ENCODE results near the gene HARBI1. TPM values are rescaled to one million over a fixed set of nuclear protein-coding genes. Genes with fewer than 3 reads are reported as not detected.

HARBI1 gene
- total RNA-seq, 1 donor from 2014 or later: 8.1 TPM

- no peaks in the 10 kb centered on the region for H3K4me1 ChIP-seq (ENCODE audit: insufficient read depth, low read length)
- Mint-ChIP-seq H3K9me3 (ENCODE audit: unreplicated experiment) (no peaks in the 10 kb centered on the region), H3K27me3 (ENCODE audit: low read depth, unreplicated experiment) (no peaks in the 10 kb centered on the region), H3K4me1 (ENCODE audit: low read depth, unreplicated experiment) (peaks cover 11% of the 10 kb centered on the region), H3K4me3 (ENCODE audit: unreplicated experiment) (no peak overlapping the region), H3K27ac (ENCODE audit: unreplicated experiment) (no peak overlapping the region), H3K36me3 (ENCODE audit: low read depth, unreplicated experiment) (peaks cover 21% of the 10 kb centered on the region)
- H3K36me3 ChIP-seq (ENCODE audit: insufficient read depth, low read length): peaks cover 19% of the 10 kb centered on the region
- H3K27me3 ChIP-seq (ENCODE audit: insufficient read depth, low read length): no peaks in the 10 kb centered on the region
- H2AFZ ChIP-seq (ENCODE audit: low read depth, low read length): no peak overlapping the region
- H3K9me3 ChIP-seq (ENCODE audit: insufficient read depth, low read depth, low read length): no peaks in the 10 kb centered on the region
- H3K27ac ChIP-seq (ENCODE audit: low read depth, low read length): no peak overlapping the region
- H4K20me1 ChIP-seq (ENCODE audit: insufficient read depth, low read length): peaks cover 22% of the 10 kb centered on the region
- FAIRE-seq: no peak
- no peak overlapping the region for H3K9ac ChIP-seq (ENCODE audit: low read length)
- no peak for DNase-seq (ENCODE audit: low read depth)
- no peak overlapping the region for H3K4me3 ChIP-seq (ENCODE audit: insufficient read depth, low read depth, low read length)
- no peak overlapping the region for H3K4me2 ChIP-seq (ENCODE audit: low read length)
- H3K79me2 ChIP-seq (ENCODE audit: insufficient read depth, low read length): peaks cover 27% of the 10 kb centered on the region
- TF ChIP-seq CTCF (IDR thresholded peaks at IDR 0.05; ENCODE audit: insufficient read depth, low read depth, low read length) (no peak), EZH2 (IDR thresholded peaks at IDR 0.05; ENCODE audit: insufficient read depth, low read length) (no peak)
Measured at GRCh38 chr11:46642627-46643335, 25.8 kb upstream of the HARBI1 start.

- no peaks in the 10 kb centered on the region for H3K27me3 ChIP-seq (ENCODE audit: insufficient read depth, low read length)
- H2AFZ ChIP-seq (ENCODE audit: low read depth, low read length): no peak overlapping the region
- Mint-ChIP-seq H3K36me3 (ENCODE audit: low read depth, unreplicated experiment) (peaks cover 21% of the 10 kb centered on the region), H3K4me3 (ENCODE audit: unreplicated experiment) (no peak overlapping the region), H3K27me3 (ENCODE audit: low read depth, unreplicated experiment) (no peaks in the 10 kb centered on the region), H3K9me3 (ENCODE audit: unreplicated experiment) (no peaks in the 10 kb centered on the region), H3K27ac (ENCODE audit: unreplicated experiment) (no peak overlapping the region), H3K4me1 (ENCODE audit: low read depth, unreplicated experiment) (peaks cover 10% of the 10 kb centered on the region)
- H3K27ac ChIP-seq (ENCODE audit: low read depth, low read length): no peak overlapping the region
- peaks cover 27% of the 10 kb centered on the region for H3K79me2 ChIP-seq (ENCODE audit: insufficient read depth, low read length)
- no peaks in the 10 kb centered on the region for H3K9me3 ChIP-seq (ENCODE audit: insufficient read depth, low read depth, low read length)
- no peak for DNase-seq (ENCODE audit: low read depth)
- H3K4me3 ChIP-seq (ENCODE audit: insufficient read depth, low read depth, low read length): no peak overlapping the region
- peaks cover 26% of the 10 kb centered on the region for H4K20me1 ChIP-seq (ENCODE audit: insufficient read depth, low read length)
- no peak overlapping the region for H3K4me2 ChIP-seq (ENCODE audit: low read length)
- TF ChIP-seq CTCF (IDR thresholded peaks at IDR 0.05; ENCODE audit: insufficient read depth, low read depth, low read length) (no peak), EZH2 (IDR thresholded peaks at IDR 0.05; ENCODE audit: insufficient read depth, low read length) (no peak)
- no peaks in the 10 kb centered on the region for H3K4me1 ChIP-seq (ENCODE audit: insufficient read depth, low read length)
- FAIRE-seq: no peak
- H3K9ac ChIP-seq (ENCODE audit: low read length): no peak overlapping the region
- H3K36me3 ChIP-seq (ENCODE audit: insufficient read depth, low read length): peaks cover 16% of the 10 kb centered on the region
Measured at GRCh38 chr11:46641639-46642038, 24.6 kb upstream of the HARBI1 start.
